Smooth muscle cell (in vitro differentiated cells): ENCODE measurements around the gene SLC28A2. TPM values are rescaled to one million over a fixed set of nuclear protein-coding genes. Genes with fewer than 3 reads are reported as not detected.
"Not testable (repeated sequence)": the region's sequence is repeated elsewhere in the genome, so short reads cannot be mapped to it uniquely, and the experiment has no call there.

Source experiments
- DNase-seq: peaks from one replicate; lab custom pipeline; 2025; ENCODE audit not compliant: unreplicated experiment; lab: John Stamatoyannopoulos, UW
- H2AFZ ChIP-seq: fragments of 200-600 bp; sonication (generic); 2 replicates; pipeline ENCODE4 v1.6.0; 2016; ENCODE audit warnings: antibody characterized with exemption, low read depth, mild to moderate bottlenecking
- H3F3A ChIP-seq: fragments of 200-600 bp; sonication (generic); 2 replicates; pipeline ENCODE4 v1.6.0; 2017; ENCODE audit warnings: antibody characterized with exemption, low read depth
- H3K27ac ChIP-seq: fragments of 200-600 bp; sonication (generic); 2 replicates; pipeline ENCODE4 v1.5.1; 2016; ENCODE audit warnings: low read depth, mild to moderate bottlenecking
- H3K27me3 ChIP-seq: fragments of 200-600 bp; sonication (generic); 2 replicates; pipeline ENCODE4 v1.6.1; 2016; ENCODE audit warnings: low read depth, mild to moderate bottlenecking
- H3K36me3 ChIP-seq: fragments of 200-600 bp; sonication (generic); 2 replicates; pipeline ENCODE4 v1.5.1; 2016; ENCODE audit warnings: low read depth
- H3K4me1 ChIP-seq: fragments of 200-600 bp; sonication (generic); 2 replicates; pipeline ENCODE4 v1.5.1; 2016; ENCODE audit warnings: low read depth
- H3K4me2 ChIP-seq: fragments of 200-600 bp; sonication (generic); 2 replicates; pipeline ENCODE4 v1.6.0; 2016; ENCODE audit warnings: mild to moderate bottlenecking
- H3K4me3 ChIP-seq: fragments of 200-600 bp; sonication (generic); 2 replicates; pipeline ENCODE4 v1.5.1; 2016; ENCODE audit warnings: mild to moderate bottlenecking
- H3K79me2 ChIP-seq: fragments of 200-600 bp; sonication (generic); 2 replicates; pipeline ENCODE4 v1.6.0; 2016; ENCODE audit warnings: low read depth, mild to moderate bottlenecking
- H3K9ac ChIP-seq: fragments of 200-600 bp; sonication (generic); 2 replicates; pipeline ENCODE4 v1.6.0; 2016; ENCODE audit warnings: low read depth
- H3K9me3 ChIP-seq: fragments of 200-600 bp; sonication (generic); replicated peaks from 2 replicates; pipeline ENCODE4 v1.5.1; 2016; ENCODE audit warnings: low read depth
- H4K20me1 ChIP-seq: fragments of 200-600 bp; sonication (generic); 2 replicates; pipeline ENCODE4 v1.6.0; 2016; ENCODE audit warnings: low read depth
- CTCF ChIP-seq: fragments of 200-600 bp; sonication (generic); IDR thresholded peaks from 2 replicates; pipeline ENCODE4 v1.5.1; 2017; ENCODE audit warnings: borderline replicate concordance, mild to moderate bottlenecking, antibody characterized with exemption; ENCODE audit not compliant: insufficient read depth, poor library complexity, severe bottlenecking
- WGBS: methylation state at CpG from one replicate; pipeline ENCODE4 v1.1.7; 2016; ENCODE audit warnings: low lambda C conversion rate; 5-methylcytosine and 5-hydroxymethylcytosine counted together
- polyA plus RNA-seq: library from polyadenylated mRNA; unstranded; fragments of >200 nt; fragmentation: Nextera tagmentation; extraction: Ambion mirVana; gene quantifications from 2 replicates; pipeline ENCODE4 v1.2.1, GENCODE V29; 2016
- total RNA-seq: library from RNA; depleted of rRNA; stranded (reverse); fragments of >200 nt; gene quantifications from 2 replicates; pipeline ENCODE4 v1.2.3, GENCODE V29; 2014

SLC28A2 gene
- total and polyA plus RNA-seq, 2 experiments from 2014 or later, result not detected

GRCh38 chr15:45249125-45249780 is 2.8 kb upstream of the SLC28A2 start:
- Histone ChIP-seq H3K36me3 (no peaks in the 10 kb centered on the region), H2AFZ (no peak overlapping the region), H3F3A (no peaks in the 10 kb centered on the region), H3K4me1 (no peaks in the 10 kb centered on the region), H3K27me3 (no peaks in the 10 kb centered on the region), H4K20me1 (no peaks in the 10 kb centered on the region), H3K79me2 (no peaks in the 10 kb centered on the region), H3K27ac (no peak overlapping the region), H3K9ac (no peak overlapping the region), H3K4me2 (no peak overlapping the region), H3K4me3 (no peak overlapping the region), H3K9me3 (no peaks in the 10 kb centered on the region)
- DNase-seq, result no peak
- TF ChIP-seq CTCF, result no peak
- WGBS, result 82% methylated on average over 4 of the region's 4 CpGs

GRCh38 chr15:45253330-45253729 is 1.3 kb downstream of the SLC28A2 start:
- DNase-seq, result no peak
- H4K20me1 ChIP-seq, result no peaks in the 10 kb centered on the region
- no peak overlapping the region for H2AFZ ChIP-seq
- no peaks in the 10 kb centered on the region for H3F3A ChIP-seq
- H3K4me3 ChIP-seq, result no peak overlapping the region
- H3K9me3 ChIP-seq, result no peaks in the 10 kb centered on the region
- H3K27me3 ChIP-seq, result no peaks in the 10 kb centered on the region
- no peaks in the 10 kb centered on the region for H3K36me3 ChIP-seq
- no peaks in the 10 kb centered on the region for H3K79me2 ChIP-seq
- no peak overlapping the region for H3K9ac ChIP-seq
- no peak overlapping the region for H3K4me2 ChIP-seq
- no peak overlapping the region for H3K27ac ChIP-seq
- TF ChIP-seq CTCF, result no peak
- 47% methylated on average over 2 of the region's 2 CpGs for WGBS
- no peaks in the 10 kb centered on the region for H3K4me1 ChIP-seq

- no peak for DNase-seq
- Histone ChIP-seq H3K4me3 (no peak overlapping the region), H3K27me3 (no peaks in the 10 kb centered on the region), H4K20me1 (no peaks in the 10 kb centered on the region), H3F3A (no peaks in the 10 kb centered on the region), H3K9me3 (no peaks in the 10 kb centered on the region), H3K9ac (no peak overlapping the region), H3K4me1 (no peaks in the 10 kb centered on the region), H3K36me3 (no peaks in the 10 kb centered on the region), H3K27ac (no peak overlapping the region), H2AFZ (no peak overlapping the region), H3K4me2 (no peak overlapping the region), H3K79me2 (no peaks in the 10 kb centered on the region)
- TF ChIP-seq CTCF, result no peak
- WGBS, result 96% methylated on average over 1 of the region's 1 CpG
These were observed 2.4 kb downstream of the SLC28A2 start for GRCh38 chr15:45254405-45254804.

GRCh38 chr15:45254824-45255223 is 2.8 kb downstream of the SLC28A2 start:
- H3K36me3 ChIP-seq, H3K79me2 ChIP-seq, H3K27ac ChIP-seq, DNase-seq, H3K9me3 ChIP-seq, H4K20me1 ChIP-seq, H3K4me3 ChIP-seq, H3K9ac ChIP-seq, H3K4me2 ChIP-seq, H3F3A ChIP-seq, H2AFZ ChIP-seq, H3K27me3 ChIP-seq, H3K4me1 ChIP-seq: not testable (repeated sequence)
- 54% methylated on average over 6 of the region's 6 CpGs for WGBS
